Bronchial epithelial cell (primary cell): Measurements from ENCODE around the gene NLGN4Y. TPM values are rescaled to one million over a fixed set of nuclear protein-coding genes. Genes with fewer than 3 reads are reported as not detected.
A peak's percentile ranks its signal among the peaks of the same experiment; 100 is the strongest.
"Not testable (repeated sequence)": the region's sequence is repeated elsewhere in the genome, so short reads cannot be mapped to it uniquely, and the experiment has no call there.

ENCODE experiments used
- DNase-seq: peaks from one replicate; pipeline ENCODE4 v3.0.0-alpha.2; 2010; ENCODE audit warnings: low read depth
- FAIRE-seq: peaks from 2 replicates; lab custom pipeline; 2011; peaks lifted over from hg19 to GRCh38; lab: Jason Lieb, UNC
- H3K27me3 ChIP-seq: 2 replicates; pipeline ENCODE4 v1.5.1; 2011; ENCODE audit warnings: low read length; ENCODE audit not compliant: control insufficient read depth, insufficient read depth
- H3K36me3 ChIP-seq: 2 replicates; pipeline ENCODE4 v1.5.1; 2011; ENCODE audit warnings: low read length; ENCODE audit not compliant: control insufficient read depth, insufficient read depth
- H3K4me3 ChIP-seq: 2 replicates; pipeline ENCODE4 v1.5.1; 2011; ENCODE audit warnings: mild to moderate bottlenecking, low read depth, low read length, control low read depth
- CTCF ChIP-seq: IDR thresholded peaks from 2 replicates; pipeline ENCODE4 v1.5.1; 2011; ENCODE audit warnings: mild to moderate bottlenecking, moderate library complexity, low read length, control low read depth, inconsistent platforms; ENCODE audit not compliant: insufficient read depth, severe bottlenecking
- total RNA-seq: library from RNA; depleted of rRNA; stranded (reverse); fragments of >200 nt; gene quantifications from 2 replicates; pipeline ENCODE4 v1.2.1, GENCODE V29; 2014

Gene NLGN4Y
- total RNA-seq, 1 donor from 2014 or later, result 14.2 TPM

GRCh38 chrY:14834103-14835060, 310.1 kb downstream of the NLGN4Y start:
- DNase-seq (peak; percentile 89), FAIRE-seq (no peak)
- no peak overlapping the region for H3K4me3 ChIP-seq
- TF ChIP-seq CTCF, result no peak
- no peaks in the 10 kb centered on the region for H3K36me3 ChIP-seq
- no peaks in the 10 kb centered on the region for H3K27me3 ChIP-seq

- no peak for FAIRE-seq
- Histone ChIP-seq H3K4me3 (no peak overlapping the region), H3K36me3 (peaks cover 1% of the 10 kb centered on the region), H3K27me3 (no peaks in the 10 kb centered on the region)
- no peak for TF ChIP-seq CTCF
- DNase-seq, result no peak
These were observed 313.1 kb downstream of the NLGN4Y start for GRCh38 chrY:14837466-14837865.

- Histone ChIP-seq H3K36me3 (no peaks in the 10 kb centered on the region), H3K27me3 (no peaks in the 10 kb centered on the region), H3K4me3 (no peak overlapping the region)
- no peak for TF ChIP-seq CTCF
- FAIRE-seq, result no peak
- DNase-seq, result peak; percentile 72
These were observed 326.4 kb downstream of the NLGN4Y start for GRCh38 chrY:14850734-14851133.

- no peak for FAIRE-seq
- no peak for TF ChIP-seq CTCF
- DNase-seq, result no peak
These were observed 336.1 kb downstream of the NLGN4Y start for GRCh38 chrY:14860448-14860847.

GRCh38 chrY:14861033-14861432, 336.7 kb downstream of the NLGN4Y start:
- FAIRE-seq, H3K36me3 ChIP-seq, H3K4me3 ChIP-seq, H3K27me3 ChIP-seq: not testable (repeated sequence)
- peak; percentile 17 for DNase-seq

More at GRCh38 chrY:14860448-14860847, 336.1 kb downstream of the NLGN4Y start:
- Histone ChIP-seq H3K4me3 (no peak overlapping the region), H3K27me3 (no peaks in the 10 kb centered on the region), H3K36me3 (no peaks in the 10 kb centered on the region)

- no peak for FAIRE-seq
- peak; percentile 1 for DNase-seq
- no peak for TF ChIP-seq CTCF
- H3K4me3 ChIP-seq, result no peak overlapping the region
- no peaks in the 10 kb centered on the region for H3K36me3 ChIP-seq
- H3K27me3 ChIP-seq, result no peaks in the 10 kb centered on the region
These were observed 347.6 kb downstream of the NLGN4Y start for GRCh38 chrY:14871971-14872370.
